ENCODE measurements around the gene ANKRD33B. TPM values are rescaled to one million over a fixed set of nuclear protein-coding genes. Genes with fewer than 3 reads are reported as not detected.

ANKRD33B gene
- total RNA-seq, 1 experiment from 2014 or later: 10.9 TPM

DNA sequence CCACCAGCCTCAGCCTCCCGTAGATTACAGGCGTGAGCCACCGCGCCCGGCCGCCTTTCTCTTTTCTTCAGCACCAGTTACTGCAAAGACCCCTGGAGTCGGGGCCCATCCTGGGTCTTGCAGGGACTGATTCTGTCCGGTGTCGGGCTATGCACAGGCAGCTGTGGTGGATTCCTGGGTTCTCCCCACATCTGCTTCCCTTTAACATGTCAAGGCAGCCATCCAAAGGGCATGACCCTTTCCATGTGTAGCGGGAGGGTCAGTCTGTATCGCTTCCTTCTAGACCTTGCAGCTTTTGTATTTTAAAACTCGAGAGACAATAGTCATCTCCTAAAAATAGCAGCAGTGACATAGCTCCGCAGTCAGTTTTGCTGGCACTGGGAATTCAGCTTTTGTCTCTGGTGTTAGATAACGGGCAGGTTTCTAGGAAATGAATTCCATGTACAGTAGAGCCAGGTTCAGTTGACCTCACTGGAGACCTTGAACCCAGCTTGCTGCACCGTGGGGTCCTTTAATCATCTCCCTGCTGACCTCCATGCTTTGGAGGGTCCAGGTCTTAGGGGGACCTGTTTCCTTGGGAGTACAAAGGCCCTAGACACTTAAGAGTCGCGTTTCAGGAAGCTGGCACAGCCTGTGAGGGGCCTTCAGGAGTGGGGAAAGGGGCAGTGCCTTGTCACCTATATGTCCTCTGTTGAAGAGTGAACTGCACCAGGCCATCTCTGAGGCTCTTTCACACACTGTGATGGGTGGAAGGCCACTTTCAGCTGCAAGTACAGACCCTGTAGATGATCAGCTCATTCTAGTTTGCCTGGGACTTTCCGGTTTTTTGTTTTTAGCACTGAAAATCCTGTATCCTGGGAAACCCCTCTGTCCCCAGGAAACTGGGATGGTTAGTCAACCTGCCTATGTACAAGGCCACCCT is 13.8 kb downstream of the ANKRD33B start:
- peaks cover 3% of the 10 kb centered on the region; the same call in 1 of the 2 replicates for H4K20me1 ChIP-seq (ENCODE audit: insufficient read depth)
- intact Hi-C loops (cut with micrococcal nuclease): no loop called here
- H3K9me3 ChIP-seq (ENCODE audit: control insufficient read depth in 1 of 2, insufficient read depth in 1 of 2, low read depth in 1 of 2, low read length in 2 of 2): no peaks in the 10 kb centered on the region
- H3K27me3 ChIP-seq (ENCODE audit: insufficient read depth, low read length): no peaks in the 10 kb centered on the region
- no peak for DNase-seq (ENCODE audit: low read depth, low spot score)
- no peak overlapping the region for H3K9ac ChIP-seq (ENCODE audit: low read length)
- no TSS peak for BruUV-seq (replicated peaks)
- TF ChIP-seq CEBPB (IDR thresholded peaks at IDR 0.05; ENCODE audit: low read depth): no peak
- TF ChIP-seq, protein P1, sequence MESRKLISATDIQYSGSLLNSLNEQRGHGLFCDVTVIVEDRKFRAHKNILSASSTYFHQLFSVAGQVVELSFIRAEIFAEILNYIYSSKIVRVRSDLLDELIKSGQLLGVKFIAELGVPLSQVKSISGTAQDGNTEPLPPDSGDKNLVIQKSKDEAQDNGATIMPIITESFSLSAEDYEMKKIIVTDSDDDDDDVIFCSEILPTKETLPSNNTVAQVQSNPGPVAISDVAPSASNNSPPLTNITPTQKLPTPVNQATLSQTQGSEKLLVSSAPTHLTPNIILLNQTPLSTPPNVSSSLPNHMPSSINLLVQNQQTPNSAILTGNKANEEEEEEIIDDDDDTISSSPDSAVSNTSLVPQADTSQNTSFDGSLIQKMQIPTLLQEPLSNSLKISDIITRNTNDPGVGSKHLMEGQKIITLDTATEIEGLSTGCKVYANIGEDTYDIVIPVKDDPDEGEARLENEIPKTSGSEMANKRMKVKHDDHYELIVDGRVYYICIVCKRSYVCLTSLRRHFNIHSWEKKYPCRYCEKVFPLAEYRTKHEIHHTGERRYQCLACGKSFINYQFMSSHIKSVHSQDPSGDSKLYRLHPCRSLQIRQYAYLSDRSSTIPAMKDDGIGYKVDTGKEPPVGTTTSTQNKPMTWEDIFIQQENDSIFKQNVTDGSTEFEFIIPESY (IDR thresholded peaks at IDR 0.05; ENCODE audit: extremely low read depth, insufficient replicate concordance, low read length): no peak
- TF ChIP-seq, protein P2, sequence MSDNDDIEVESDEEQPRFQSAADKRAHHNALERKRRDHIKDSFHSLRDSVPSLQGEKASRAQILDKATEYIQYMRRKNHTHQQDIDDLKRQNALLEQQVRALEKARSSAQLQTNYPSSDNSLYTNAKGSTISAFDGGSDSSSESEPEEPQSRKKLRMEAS (IDR thresholded peaks at IDR 0.05): no peak
- TF ChIP-seq EZH2phosphoT487 (IDR thresholded peaks at IDR 0.05; ENCODE audit: borderline replicate concordance): no peak
- no peak for TF ChIP-seq RAD21 (IDR thresholded peaks at IDR 0.05; ENCODE audit: low read depth)
- no peak for TF ChIP-seq CBX3 (IDR thresholded peaks at IDR 0.05; ENCODE audit: low read depth)
- TF ChIP-seq TCF7L2 (IDR thresholded peaks at IDR 0.05; ENCODE audit: borderline replicate concordance, extremely low read depth, insufficient read depth, insufficient read length): no peak
- TF ChIP-seq EGR1 (IDR thresholded peaks at IDR 0.05; ENCODE audit: low read depth): no peak
- no peak for TF ChIP-seq ELF1 (IDR thresholded peaks at IDR 0.05; ENCODE audit: borderline replicate concordance, low read depth)
- TF ChIP-seq JUND (IDR thresholded peaks at IDR 0.05): no peak
- no peak for TF ChIP-seq FOSL1 (IDR thresholded peaks at IDR 0.05; ENCODE audit: low read depth)
- no peak for TF ChIP-seq POLR2A (IDR thresholded peaks at IDR 0.05; ENCODE audit: borderline replicate concordance, extremely low read depth, insufficient read depth, insufficient read length)
- TF ChIP-seq ZNF274 (IDR thresholded peaks at IDR 0.05; ENCODE audit: low read depth, low read length): no peak
- H3K27ac ChIP-seq (ENCODE audit: low read depth, low read length): no peak overlapping the region
- no peak overlapping the region for H3K4me3 ChIP-seq (replicated peaks in 1 of 2; ENCODE audit: low read depth in 1 of 2, low read length in 2 of 2)
- no peak for ATAC-seq
- H3K79me2 ChIP-seq (ENCODE audit: insufficient read depth, low read length): peaks cover 71% of the 10 kb centered on the region
- H3K36me3 ChIP-seq (ENCODE audit: control insufficient read depth in 1 of 2, insufficient read depth in 2 of 2, low read length in 2 of 2): 0 out of 4 replicates have a peak, but pooled peaks cover 0 to 6% of the 10 kb centered on the region in 2 experiments
- H2AFZ ChIP-seq (ENCODE audit: low read depth, low read length, poor library complexity, severe bottlenecking): no peak overlapping the region
- ChIA-PET CTCF (no interaction called here), RAD21 (ENCODE audit: low non-redundant PET in 1 of 2, low total read pairs in 2 of 2, uncharacterized antibody in 2 of 2, unreplicated experiment in 2 of 2) (no interaction called here), POLR2A (interaction anchor here (0.7 kb wide), 1 partner anchor 123 kb away, joined by 4 read pairs; no protein-coding TSS in a partner anchor)
- H3K4me1 ChIP-seq (ENCODE audit: control insufficient read depth in 1 of 2, insufficient read depth in 2 of 2, low read length in 2 of 2): peaks cover 5 to 50% of the 10 kb centered on the region in 2 experiments; a peak in 3 of 4 replicates
- no peaks in the 10 kb centered on the region for H3K9me2 ChIP-seq (ENCODE audit: insufficient read depth)
- H3K4me2 ChIP-seq (ENCODE audit: low read length): no peak overlapping the region

Measured in HCT116 (cell line).